Activated CD8-positive, alpha-beta T cell treated with anti-CD3 and anti-CD28 coated beads, Interleukin-2, amount 10 ng/mL, durations not matched to agents 7 days and 5 days (primary cell): ENCODE measurements around the gene FBXW5. TPM values are rescaled to one million over a fixed set of nuclear protein-coding genes. Genes with fewer than 3 reads are reported as not detected.

ENCODE experiments used
- ATAC-seq: fragments of 150-1000 bp; cut with Tn5 transposase; one replicate; pipeline ENCODE4 v1.10.0; 2021; ENCODE audit warnings: moderate library complexity
- CTCF ChIA-PET: fragments of 350-600 bp; sonication (Branson Sonifier 250); formaldehyde crosslinking; loops from one replicate; lab custom pipeline; 2021; ENCODE audit warnings: antibody characterized with exemption; lab: Charles Lee
- POLR2A ChIA-PET: fragments of 350-600 bp; sonication (Branson Sonifier 250); formaldehyde crosslinking; loops from one replicate; lab custom pipeline; 2021; ENCODE audit warnings: antibody characterized with exemption; lab: Charles Lee
- DNase-seq: peaks from one replicate; pipeline ENCODE4 v3.0.0-alpha.2; 2020
- H3K27ac Mint-ChIP-seq: one replicate; pipeline ENCODE4 v1.8.0; 2021; ENCODE audit warnings: mild to moderate bottlenecking, mixed read lengths
- H3K27me3 Mint-ChIP-seq: one replicate; pipeline ENCODE4 v1.8.0; 2021; ENCODE audit warnings: low read depth, mixed read lengths
- H3K36me3 Mint-ChIP-seq: one replicate; pipeline ENCODE4 v1.8.0; 2021; ENCODE audit warnings: low read depth, mixed read lengths
- H3K4me1 Mint-ChIP-seq: one replicate; pipeline ENCODE4 v1.8.0; 2021; ENCODE audit warnings: low read depth, mixed read lengths
- H3K4me3 Mint-ChIP-seq: one replicate; pipeline ENCODE4 v1.8.0; 2021; ENCODE audit warnings: mild to moderate bottlenecking, mixed read lengths
- H3K9me3 Mint-ChIP-seq: one replicate; pipeline ENCODE4 v1.8.0; 2022; ENCODE audit warnings: mixed read lengths; ENCODE audit not compliant: insufficient read depth
- total RNA-seq, 2 experiments: library from RNA; stranded (reverse); gene quantifications; one replicate each; pipeline ENCODE4 v1.2.3, GENCODE V29; 2021

The FBXW5 gene
- total RNA-seq, 2 experiments from 2014 or later: 103 to 104 TPM

GRCh38 chr9:136952321-136952850 is 7.8 kb upstream of the FBXW5 start:
- no peak for DNase-seq
- no peak for ATAC-seq
- Mint-ChIP-seq H3K4me1 (peaks cover 10% of the 10 kb centered on the region), H3K9me3 (no peaks in the 10 kb centered on the region), H3K36me3 (no peaks in the 10 kb centered on the region), H3K4me3 (no peak overlapping the region), H3K27ac (no peak overlapping the region), H3K27me3 (no peaks in the 10 kb centered on the region)
- CTCF ChIA-PET: interaction anchor here (1.1 kb wide), 1 partner anchor 83 kb away, joined by 3 read pairs; no protein-coding TSS in a partner anchor
- POLR2A ChIA-PET: no interaction called here

GRCh38 chr9:136951541-136952320 is 7.2 kb upstream of the FBXW5 start, which contains the start of gene LCN12:
LCN12 (plus strand) TSS chr9:136952273; CDS start chr9:136952328, 55 bp downstream.
- Mint-ChIP-seq H3K27ac (no peak within 1 kb of the TSS), H3K4me1 (peaks cover 12% of the 10 kb centered on the region), H3K27me3 (no peaks in the 10 kb centered on the region), H3K9me3 (no peaks in the 10 kb centered on the region), H3K4me3 (no peak within 1 kb of the TSS), H3K36me3 (no peaks in the 10 kb centered on the region)
- ChIA-PET CTCF (interaction anchor here (1.1 to 4.9 kb wide), 4 partner anchors 77 to 110 kb away, joined by 3 to 41 read pairs (median 4); partner anchors contain the start of genes ABCA2 and AJM1), POLR2A (interaction anchor here (1.0 kb wide), 1 partner anchor 70 kb away, joined by 3 read pairs; no protein-coding TSS in a partner anchor)
- ATAC-seq: no peak
- no peak for DNase-seq

GRCh38 chr9:136950656-136951276 is 6.2 kb upstream of the FBXW5 start:
- ChIA-PET POLR2A (interaction anchor here (1.0 kb wide), 1 partner anchor 69 kb away, joined by 3 read pairs; no protein-coding TSS in a partner anchor), CTCF (interaction anchor here (0.7 to 4.9 kb wide), 7 partner anchors 78 to 163 kb away, joined by 3 to 41 read pairs (median 3); partner anchors contain the start of genes ABCA2, AJM1 and NPDC1)
- no peaks in the 10 kb centered on the region for H3K27me3 Mint-ChIP-seq
- peak overlapping the region; percentile 90 for H3K27ac Mint-ChIP-seq
- H3K36me3 Mint-ChIP-seq: no peaks in the 10 kb centered on the region
- H3K9me3 Mint-ChIP-seq: no peaks in the 10 kb centered on the region
- peaks cover 12% of the 10 kb centered on the region for H3K4me1 Mint-ChIP-seq
- no peak for ATAC-seq
- no peak for DNase-seq
- peak overlapping the region; percentile 75 for H3K4me3 Mint-ChIP-seq

- Mint-ChIP-seq H3K36me3 (no peaks in the 10 kb centered on the region), H3K9me3 (no peaks in the 10 kb centered on the region), H3K4me1 (peaks cover 17% of the 10 kb centered on the region), H3K27ac (peak overlapping the region; percentile 90), H3K4me3 (peak overlapping the region; percentile 84), H3K27me3 (no peaks in the 10 kb centered on the region)
- ChIA-PET CTCF (interaction anchor here (1.1 to 5.5 kb wide), 6 partner anchors 79 to 162 kb away, joined by 3 to 146 read pairs (median 4); partner anchors contain the start of genes ABCA2 and AJM1), POLR2A (interaction anchor here (1.0 to 2.6 kb wide), 2 partner anchors 76 to 85 kb away, joined by 4 to 11 read pairs; no protein-coding TSS in a partner anchor)
- DNase-seq: peak; percentile 98
- peak; percentile 97 for ATAC-seq
These were observed 5.5 kb upstream of the FBXW5 start for GRCh38 chr9:136949817-136950655.

GRCh38 chr9:136949239-136949816 is 4.8 kb upstream of the FBXW5 start:
- H3K27me3 Mint-ChIP-seq: no peaks in the 10 kb centered on the region
- H3K36me3 Mint-ChIP-seq: no peaks in the 10 kb centered on the region
- peak overlapping the region; percentile 88 for H3K27ac Mint-ChIP-seq
- no peaks in the 10 kb centered on the region for H3K9me3 Mint-ChIP-seq
- ATAC-seq: no peak
- ChIA-PET CTCF (interaction anchor here (1.1 to 5.5 kb wide), 4 partner anchors 79 to 161 kb away, joined by 3 to 146 read pairs (median 22); partner anchors contain the start of gene ABCA2), POLR2A (interaction anchor here (1.0 to 2.6 kb wide), 2 partner anchors 77 to 85 kb away, joined by 4 to 11 read pairs; no protein-coding TSS in a partner anchor)
- no peak for DNase-seq
- H3K4me3 Mint-ChIP-seq: peak overlapping the region; percentile 84
- peaks cover 21% of the 10 kb centered on the region for H3K4me1 Mint-ChIP-seq

GRCh38 chr9:136947955-136948510 is 3.5 kb upstream of the FBXW5 start:
- Mint-ChIP-seq H3K4me3 (peak overlapping the region; percentile 84), H3K4me1 (peaks cover 21% of the 10 kb centered on the region), H3K27ac (peak overlapping the region; percentile 43), H3K36me3 (no peaks in the 10 kb centered on the region), H3K27me3 (no peaks in the 10 kb centered on the region), H3K9me3 (no peaks in the 10 kb centered on the region)
- ATAC-seq (no peak), DNase-seq (peak; percentile 41)
- ChIA-PET POLR2A (interaction anchor here (0.6 to 2.6 kb wide), 2 partner anchors 87 to 317 kb away, joined by 3 to 11 read pairs; no protein-coding TSS in a partner anchor), CTCF (interaction anchor here (0.8 to 5.5 kb wide), 23 partner anchors 12 to 209 kb away, joined by 3 to 146 read pairs (median 5); partner anchors contain the start of genes ABCA2, AJM1, CLIC3 and FUT7)

GRCh38 chr9:136947028-136947891 is 2.7 kb upstream of the FBXW5 start:
- H3K36me3 Mint-ChIP-seq: peaks cover 5% of the 10 kb centered on the region
- peak overlapping the region; percentile 34 for H3K27ac Mint-ChIP-seq
- ATAC-seq (no peak), DNase-seq (no peak)
- H3K4me3 Mint-ChIP-seq: no peak overlapping the region
- peaks cover 21% of the 10 kb centered on the region for H3K4me1 Mint-ChIP-seq
- H3K27me3 Mint-ChIP-seq: no peaks in the 10 kb centered on the region
- ChIA-PET POLR2A (interaction anchor here (2.6 kb wide), 1 partner anchor 88 kb away, joined by 11 read pairs; no protein-coding TSS in a partner anchor), CTCF (interaction anchor here (0.8 to 5.5 kb wide), 18 partner anchors 18 to 209 kb away, joined by 3 to 146 read pairs (median 6); partner anchors contain the start of genes ABCA2, AJM1, CLIC3 and FUT7)
- no peaks in the 10 kb centered on the region for H3K9me3 Mint-ChIP-seq

- no peak for DNase-seq
- ChIA-PET POLR2A (no interaction called here), CTCF (interaction anchor here (2.6 to 5.5 kb wide), 2 partner anchors 89 to 139 kb away, joined by 9 to 146 read pairs; partner anchors contain the start of gene RABL6)
- Mint-ChIP-seq H3K9me3 (no peaks in the 10 kb centered on the region), H3K27ac (no peak overlapping the region), H3K4me3 (no peak overlapping the region), H3K27me3 (no peaks in the 10 kb centered on the region), H3K36me3 (peaks cover 10% of the 10 kb centered on the region), H3K4me1 (peaks cover 23% of the 10 kb centered on the region)
- ATAC-seq: no peak
These were observed 1.9 kb upstream of the FBXW5 start for GRCh38 chr9:136946228-136947027.
